T-helper 2 cell treated with Interferon-gamma antibody and Interleukin-4, amounts not matched to agents 5 μg/mL and 100 μg/mL, for 36 hours (primary cell): ENCODE measurements around the gene ACER2.
A peak's percentile ranks its signal among the peaks of the same experiment; 100 is the strongest.
"Not testable (repeated sequence)": the region's sequence is repeated elsewhere in the genome, so short reads cannot be mapped to it uniquely, and the experiment has no call there.

Experiments
- DNase-seq: peaks from one replicate; pipeline ENCODE4 v3.0.0; 2021; ENCODE audit warnings: low spot score
- H3K27ac Mint-ChIP-seq: one replicate; pipeline ENCODE4 v1.8.0; 2021; ENCODE audit warnings: mild to moderate bottlenecking, mixed read lengths
- H3K27me3 Mint-ChIP-seq: one replicate; pipeline ENCODE4 v1.8.0; 2021; ENCODE audit warnings: low read depth, mixed read lengths
- H3K36me3 Mint-ChIP-seq: one replicate; pipeline ENCODE4 v1.8.0; 2021; ENCODE audit warnings: low read depth, mixed read lengths
- H3K4me1 Mint-ChIP-seq: one replicate; pipeline ENCODE4 v1.8.0; 2021; ENCODE audit warnings: low read depth, mixed read lengths
- H3K4me3 Mint-ChIP-seq: one replicate; pipeline ENCODE4 v1.8.0; 2022; ENCODE audit warnings: mild to moderate bottlenecking, moderate library complexity, mixed read lengths
- H3K9me3 Mint-ChIP-seq: one replicate; pipeline ENCODE4 v1.8.0; 2021; ENCODE audit warnings: mixed read lengths

The ACER2 gene

GRCh38 chr9:19408693-19409400, at the start of gene ACER2:
ACER2 (plus strand) TSS chr9:19409009; CDS start chr9:19409085, 76 bp downstream.
- Mint-ChIP-seq H3K4me1 (peaks cover 13% of the 10 kb centered on the region), H3K4me3 (peak within 1 kb of the TSS; percentile 97), H3K27ac (peak within 1 kb of the TSS; percentile 80), H3K36me3 (no peaks in the 10 kb centered on the region), H3K27me3 (peaks cover 2% of the 10 kb centered on the region), H3K9me3 (peaks cover 1% of the 10 kb centered on the region)
- DNase-seq, result peak; percentile 94

GRCh38 chr9:19369107-19369506, 39.7 kb upstream of the ACER2 start:
- Mint-ChIP-seq H3K9me3 (no peaks in the 10 kb centered on the region), H3K27me3 (no peaks in the 10 kb centered on the region), H3K4me1 (no peaks in the 10 kb centered on the region), H3K4me3 (no peak overlapping the region), H3K36me3 (peaks cover 38% of the 10 kb centered on the region), H3K27ac (no peak overlapping the region)
- DNase-seq, result no peak

DNA sequence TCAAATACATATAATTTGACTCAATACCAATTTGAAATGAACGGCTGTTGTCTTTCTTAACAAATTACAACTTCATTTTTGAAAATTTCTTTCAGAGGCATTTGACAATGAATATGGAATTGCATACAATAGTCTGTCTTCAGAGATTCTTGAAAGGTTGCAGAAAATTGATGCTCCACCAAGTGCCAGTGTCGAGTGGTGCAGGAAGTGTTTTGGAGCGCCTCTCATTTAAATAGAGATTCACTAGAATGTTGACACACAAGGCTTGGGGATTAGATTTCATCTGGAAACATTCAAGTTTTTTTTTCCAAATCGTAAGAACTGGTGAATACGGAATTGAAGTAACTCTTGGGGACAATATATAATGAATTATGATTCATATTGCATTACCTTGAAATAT, 36.9 kb upstream of the ACER2 start:
- H3K4me3 Mint-ChIP-seq, result no peak overlapping the region
- peaks cover 54% of the 10 kb centered on the region for H3K36me3 Mint-ChIP-seq
- H3K27ac Mint-ChIP-seq, result no peak overlapping the region
- no peaks in the 10 kb centered on the region for H3K27me3 Mint-ChIP-seq
- H3K9me3 Mint-ChIP-seq, result no peaks in the 10 kb centered on the region
- peaks cover 9% of the 10 kb centered on the region for H3K4me1 Mint-ChIP-seq
- DNase-seq, result no peak

GRCh38 chr9:19372567-19372966, 36.2 kb upstream of the ACER2 start:
- Mint-ChIP-seq H3K27me3 (no peaks in the 10 kb centered on the region), H3K36me3 (peaks cover 57% of the 10 kb centered on the region), H3K4me3 (no peak overlapping the region), H3K27ac (no peak overlapping the region), H3K9me3 (no peaks in the 10 kb centered on the region), H3K4me1 (peaks cover 15% of the 10 kb centered on the region)
- DNase-seq, result no peak

DNA sequence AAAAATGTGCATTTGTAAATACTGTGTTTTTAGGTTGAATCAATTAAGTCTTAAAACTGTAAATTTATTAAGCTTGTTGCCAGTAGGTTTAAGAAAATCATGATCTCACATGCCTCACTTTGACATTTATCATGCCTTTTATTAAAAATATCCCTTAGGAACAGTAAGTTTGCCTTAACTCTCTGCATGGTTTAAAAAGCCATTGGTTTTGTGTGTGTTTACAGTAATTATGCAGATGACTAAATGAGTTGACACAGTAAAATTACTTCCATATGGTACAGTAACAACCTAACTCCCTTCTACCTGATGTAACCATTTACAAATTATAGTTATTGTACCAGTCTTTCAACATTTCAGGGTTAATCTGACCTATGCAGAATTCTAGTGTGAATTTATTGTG, 35.3 kb upstream of the ACER2 start:
- no peak overlapping the region for H3K4me3 Mint-ChIP-seq
- peaks cover 60% of the 10 kb centered on the region for H3K36me3 Mint-ChIP-seq
- H3K9me3 Mint-ChIP-seq, result no peaks in the 10 kb centered on the region
- DNase-seq, result no peak
- no peak overlapping the region for H3K27ac Mint-ChIP-seq
- peaks cover 21% of the 10 kb centered on the region for H3K4me1 Mint-ChIP-seq
- H3K27me3 Mint-ChIP-seq, result no peaks in the 10 kb centered on the region

DNA sequence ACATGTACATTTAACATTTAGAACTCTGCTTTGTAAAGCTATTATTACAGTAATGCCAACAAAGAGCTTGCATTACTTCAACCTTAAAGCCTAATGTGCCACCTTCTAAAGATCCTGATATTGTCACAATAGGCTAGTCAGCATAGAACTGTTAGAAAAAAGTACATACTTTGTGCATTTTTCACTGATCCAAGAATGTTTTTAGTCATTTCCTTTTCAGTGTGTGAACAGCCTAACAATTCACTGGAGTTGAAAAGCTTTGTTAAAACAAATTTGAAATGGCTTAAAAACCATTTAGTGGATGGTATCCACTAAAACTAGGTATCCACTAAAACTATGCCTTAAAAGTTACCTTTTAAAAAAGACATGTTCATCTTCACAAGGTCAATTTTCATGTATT, 33.3 kb upstream of the ACER2 start:
- H3K36me3 Mint-ChIP-seq, result peaks cover 73% of the 10 kb centered on the region
- no peak overlapping the region for H3K27ac Mint-ChIP-seq
- H3K27me3 Mint-ChIP-seq, result no peaks in the 10 kb centered on the region
- no peak overlapping the region for H3K4me3 Mint-ChIP-seq
- H3K9me3 Mint-ChIP-seq, result no peaks in the 10 kb centered on the region
- no peak for DNase-seq
- peaks cover 29% of the 10 kb centered on the region for H3K4me1 Mint-ChIP-seq

- peak overlapping the region; percentile 92 for H3K4me3 Mint-ChIP-seq
These were observed 31.9 kb upstream of the ACER2 start for GRCh38 chr9:19376931-19377330.

DNA sequence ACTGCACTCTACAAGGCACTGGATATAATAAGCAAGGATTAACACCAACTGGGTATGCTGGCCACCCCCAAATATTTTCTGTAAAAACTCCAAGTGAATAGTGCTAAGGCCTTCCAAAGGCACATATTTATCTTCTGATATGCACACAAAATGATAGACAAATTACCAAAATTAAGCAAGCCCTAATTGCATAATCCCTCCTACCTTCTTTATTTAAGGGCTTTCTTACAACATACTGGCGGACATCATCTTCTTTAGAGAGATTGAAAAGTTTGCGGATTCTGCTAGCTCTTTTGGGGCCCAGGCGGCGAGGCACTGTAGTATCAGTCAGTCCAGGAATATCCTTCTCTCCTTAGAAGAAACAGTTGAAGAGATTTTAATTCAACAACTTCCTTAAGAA, 30.6 kb upstream of the ACER2 start:
- Mint-ChIP-seq H3K9me3 (no peaks in the 10 kb centered on the region), H3K36me3 (peaks cover 70% of the 10 kb centered on the region), H3K4me1 (peaks cover 36% of the 10 kb centered on the region), H3K27me3 (no peaks in the 10 kb centered on the region), H3K4me3 (peak overlapping the region; percentile 92), H3K27ac (peak overlapping the region; percentile 17)
- DNase-seq, result no peak

More at GRCh38 chr9:19376931-19377330, 31.9 kb upstream of the ACER2 start:
- peaks cover 36% of the 10 kb centered on the region for H3K4me1 Mint-ChIP-seq
- H3K27me3 Mint-ChIP-seq, result no peaks in the 10 kb centered on the region
- no peak for DNase-seq
- H3K27ac Mint-ChIP-seq, result no peak overlapping the region
- peaks cover 73% of the 10 kb centered on the region for H3K36me3 Mint-ChIP-seq
- no peaks in the 10 kb centered on the region for H3K9me3 Mint-ChIP-seq

GRCh38 chr9:19378647-19379046, 30.2 kb upstream of the ACER2 start:
- Mint-ChIP-seq H3K9me3 (no peaks in the 10 kb centered on the region), H3K36me3 (peaks cover 66% of the 10 kb centered on the region), H3K27me3 (no peaks in the 10 kb centered on the region), H3K4me1 (peaks cover 36% of the 10 kb centered on the region), H3K27ac (peak overlapping the region; percentile 98), H3K4me3 (peak overlapping the region; percentile 92)
- DNase-seq, result no peak

- peaks cover 36% of the 10 kb centered on the region for H3K4me1 Mint-ChIP-seq
- peaks cover 60% of the 10 kb centered on the region for H3K36me3 Mint-ChIP-seq
- H3K27ac Mint-ChIP-seq, result peak overlapping the region; percentile 98
- H3K27me3 Mint-ChIP-seq, result no peaks in the 10 kb centered on the region
- peak overlapping the region; percentile 92 for H3K4me3 Mint-ChIP-seq
- H3K9me3 Mint-ChIP-seq, result no peaks in the 10 kb centered on the region
- no peak for DNase-seq
These were observed 29.5 kb upstream of the ACER2 start for GRCh38 chr9:19379283-19379682.

GRCh38 chr9:19379697-19380046, 29.1 kb upstream of the ACER2 start:
- DNase-seq, result no peak
- Mint-ChIP-seq H3K4me1 (peaks cover 36% of the 10 kb centered on the region), H3K27ac (peak overlapping the region; percentile 98), H3K27me3 (no peaks in the 10 kb centered on the region), H3K4me3 (peak overlapping the region; percentile 92), H3K9me3 (no peaks in the 10 kb centered on the region), H3K36me3 (peaks cover 56% of the 10 kb centered on the region)

- Mint-ChIP-seq H3K9me3 (no peaks in the 10 kb centered on the region), H3K4me1 (peaks cover 36% of the 10 kb centered on the region), H3K4me3 (peak overlapping the region; percentile 92), H3K27me3 (no peaks in the 10 kb centered on the region), H3K27ac (peak overlapping the region; percentile 98), H3K36me3 (peaks cover 47% of the 10 kb centered on the region)
- DNase-seq, result no peak
These were observed 28.1 kb upstream of the ACER2 start for GRCh38 chr9:19380826-19381075.

DNA sequence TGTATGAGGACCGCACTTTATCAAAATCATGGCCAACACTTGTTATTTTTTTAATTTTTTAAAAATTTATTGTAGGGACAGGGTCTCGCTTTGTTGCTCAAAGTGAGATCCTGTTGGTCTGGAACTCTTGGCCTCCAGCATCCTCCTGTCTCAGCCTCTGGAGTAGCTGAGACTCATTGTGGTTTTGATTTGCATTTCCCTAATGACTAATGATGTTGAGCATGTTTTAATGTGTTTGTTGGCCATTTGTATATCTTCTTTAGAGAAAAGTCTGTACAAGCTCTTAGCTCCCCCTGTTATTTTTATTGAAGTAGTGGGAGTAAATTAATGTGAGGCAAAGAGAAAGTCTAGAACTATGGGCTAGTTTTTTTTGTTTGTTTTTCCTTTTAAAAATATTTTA, 27.2 kb upstream of the ACER2 start:
- DNase-seq, result no peak
- Mint-ChIP-seq H3K27ac (no peak overlapping the region), H3K4me3 (no peak overlapping the region), H3K36me3 (peaks cover 39% of the 10 kb centered on the region), H3K9me3 (no peaks in the 10 kb centered on the region), H3K27me3 (no peaks in the 10 kb centered on the region), H3K4me1 (peaks cover 29% of the 10 kb centered on the region)

DNA sequence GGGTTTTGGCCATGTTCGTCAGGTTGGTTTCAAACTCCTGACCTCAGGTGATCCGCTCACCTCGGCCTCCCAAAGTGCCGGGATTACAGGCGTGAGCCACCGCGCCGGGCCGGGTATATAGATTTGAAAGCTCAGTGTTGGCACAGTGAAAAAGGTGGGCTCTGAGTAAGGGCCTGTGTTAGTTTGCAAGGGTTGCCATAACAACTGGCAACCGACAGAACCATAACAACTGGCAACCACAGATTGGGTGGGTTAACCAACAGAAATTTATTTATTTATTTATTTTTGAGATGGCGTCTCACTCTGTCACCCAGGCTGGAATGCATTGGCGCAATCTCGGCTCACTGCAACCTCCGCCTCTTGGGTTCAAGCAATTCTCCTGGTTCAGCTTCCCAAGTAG, 23.6 kb upstream of the ACER2 start:
- H3K4me1 Mint-ChIP-seq, H3K4me3 Mint-ChIP-seq, DNase-seq, H3K36me3 Mint-ChIP-seq, H3K9me3 Mint-ChIP-seq, H3K27ac Mint-ChIP-seq: not testable (repeated sequence)
- H3K27me3 Mint-ChIP-seq, result peaks cover 14% of the 10 kb centered on the region

DNA sequence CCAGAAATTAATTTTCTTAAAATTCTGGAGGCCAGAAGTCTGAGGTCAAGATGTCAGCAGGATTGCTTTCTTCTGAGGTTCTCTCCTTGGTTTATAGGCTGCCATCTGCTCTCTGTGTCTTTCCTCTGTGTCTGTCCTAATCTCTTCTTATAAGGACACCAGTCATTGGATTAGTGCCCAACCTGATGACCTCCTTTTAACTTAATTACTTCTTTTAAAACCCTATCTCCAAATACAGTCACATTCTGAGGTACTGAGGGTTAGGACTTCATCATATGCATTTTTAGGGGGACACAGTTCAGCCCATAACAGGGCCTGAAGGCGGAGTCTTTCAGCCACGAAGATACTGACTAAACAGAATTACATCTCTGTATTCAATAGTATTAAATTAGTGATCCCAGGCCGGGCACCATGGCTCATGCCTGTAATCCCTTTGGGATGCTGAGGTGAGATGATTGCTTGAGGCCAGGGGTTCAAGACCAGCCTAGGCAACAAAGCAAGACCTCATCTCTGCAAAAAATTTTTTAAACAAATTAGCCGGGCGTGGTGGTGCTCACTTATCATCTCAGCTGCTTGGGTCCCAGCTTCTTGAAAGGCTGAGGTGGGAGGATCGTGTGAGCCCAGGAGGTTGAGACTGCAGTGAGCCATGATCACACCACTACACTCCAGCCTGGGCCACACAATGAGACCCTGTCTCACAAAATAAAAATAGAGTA, 22.9 kb upstream of the ACER2 start:
- Mint-ChIP-seq H3K9me3 (no peaks in the 10 kb centered on the region), H3K4me1 (peaks cover 5% of the 10 kb centered on the region), H3K36me3 (no peaks in the 10 kb centered on the region), H3K4me3 (no peak overlapping the region), H3K27me3 (peaks cover 15% of the 10 kb centered on the region), H3K27ac (no peak overlapping the region)
- DNase-seq, result no peak
